ENCODE measurements around the gene LGALS1.
A peak's percentile ranks its signal among the peaks of the same experiment; 100 is the strongest.

The LGALS1 gene

DNA sequence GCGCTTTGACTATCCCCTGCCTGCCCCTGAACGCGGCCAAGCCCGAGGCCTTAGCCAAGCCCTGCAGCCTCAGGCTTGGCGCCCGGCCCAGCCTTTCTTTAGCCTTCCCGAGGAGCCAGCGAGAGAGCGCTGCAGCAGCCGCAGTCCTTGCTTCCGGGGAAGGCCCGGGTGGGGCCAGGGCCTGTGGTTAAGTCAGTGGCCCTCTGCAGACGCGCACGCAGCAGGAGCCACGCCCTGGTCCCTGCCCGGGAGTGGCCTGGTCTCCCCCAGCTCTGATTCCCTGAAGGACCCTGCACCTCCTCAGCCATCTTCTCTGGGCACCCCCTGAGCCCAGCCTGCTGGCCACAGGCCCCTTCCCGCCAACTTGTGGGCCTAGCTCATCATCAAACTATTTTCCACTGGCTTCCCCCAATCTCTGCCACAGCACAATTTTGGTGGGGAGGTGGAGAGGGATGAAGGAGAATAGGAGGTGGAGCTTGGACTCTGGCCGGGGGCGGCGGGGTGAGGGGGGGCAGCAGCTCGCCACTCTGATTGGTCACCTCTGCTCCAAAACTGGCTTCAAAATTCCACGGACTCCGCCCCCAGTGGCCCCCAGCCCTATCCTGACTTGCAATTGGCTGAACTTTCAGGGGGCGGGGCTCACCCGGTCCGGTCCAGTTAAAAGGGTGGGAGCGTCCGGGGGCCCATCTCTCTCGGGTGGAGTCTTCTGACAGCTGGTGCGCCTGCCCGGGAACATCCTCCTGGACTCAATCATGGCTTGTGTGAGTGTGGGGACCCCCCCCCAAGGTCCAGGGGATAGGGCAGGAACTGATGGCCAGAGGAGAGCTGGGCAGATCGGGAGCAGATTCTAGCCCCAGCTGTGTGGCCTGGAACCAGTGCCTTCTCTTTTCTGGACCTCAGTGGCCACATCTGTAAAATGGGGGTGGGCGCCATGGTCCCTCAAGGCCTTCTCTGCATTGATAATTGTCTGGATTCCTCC, at the start of gene LGALS1:
LGALS1 (plus strand) TSS at position 686 of the 979 bp plus-strand sequence; CDS start at position 753, 67 bp downstream.
- DNase-seq (ENCODE audit: low spot score): peak; percentile 59

DNA sequence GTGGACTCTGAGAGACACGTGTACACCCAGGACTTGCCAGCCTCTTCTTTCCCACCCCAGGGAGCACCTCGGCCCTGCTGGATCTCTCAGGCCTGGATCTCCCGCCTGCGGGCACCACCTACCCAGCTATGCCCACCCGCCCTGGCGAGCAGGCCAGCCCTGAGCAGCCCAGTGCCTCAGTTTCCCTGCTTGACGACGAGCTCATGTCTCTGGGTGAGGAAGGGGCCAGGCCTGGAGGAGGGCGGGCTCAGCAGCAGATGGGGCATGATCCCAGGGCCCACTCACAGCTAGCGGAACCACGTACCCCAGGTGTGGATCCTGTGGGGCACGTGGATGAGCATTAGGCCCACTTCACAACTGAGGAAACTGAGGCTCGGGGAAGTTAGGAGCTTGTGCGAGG, 49.7 kb upstream of the LGALS1 start:
- DNase-seq (ENCODE audit: low spot score): no peak

DNA sequence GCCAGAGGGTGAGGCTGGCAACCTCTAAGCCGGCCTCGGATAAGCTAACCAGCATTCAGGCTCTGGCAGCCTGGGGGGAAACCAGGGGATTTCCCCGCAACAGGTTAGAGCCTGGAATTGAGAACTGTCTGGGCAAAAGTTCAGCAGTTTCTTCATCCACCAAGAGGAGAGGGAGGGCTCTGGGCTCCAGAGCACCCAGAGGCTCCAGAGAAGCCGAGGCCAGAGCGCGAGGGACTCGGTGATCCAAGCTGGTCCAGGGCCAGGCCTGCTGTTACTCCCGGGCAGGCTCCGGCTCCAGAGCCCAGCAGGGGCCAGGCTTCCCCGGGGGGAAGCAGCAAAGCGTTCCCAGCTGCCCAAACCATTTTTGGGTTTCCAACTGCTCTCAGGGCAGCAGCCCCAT, 49.3 kb upstream of the LGALS1 start:
- DNase-seq (ENCODE audit: low spot score): peak; percentile 81

DNA sequence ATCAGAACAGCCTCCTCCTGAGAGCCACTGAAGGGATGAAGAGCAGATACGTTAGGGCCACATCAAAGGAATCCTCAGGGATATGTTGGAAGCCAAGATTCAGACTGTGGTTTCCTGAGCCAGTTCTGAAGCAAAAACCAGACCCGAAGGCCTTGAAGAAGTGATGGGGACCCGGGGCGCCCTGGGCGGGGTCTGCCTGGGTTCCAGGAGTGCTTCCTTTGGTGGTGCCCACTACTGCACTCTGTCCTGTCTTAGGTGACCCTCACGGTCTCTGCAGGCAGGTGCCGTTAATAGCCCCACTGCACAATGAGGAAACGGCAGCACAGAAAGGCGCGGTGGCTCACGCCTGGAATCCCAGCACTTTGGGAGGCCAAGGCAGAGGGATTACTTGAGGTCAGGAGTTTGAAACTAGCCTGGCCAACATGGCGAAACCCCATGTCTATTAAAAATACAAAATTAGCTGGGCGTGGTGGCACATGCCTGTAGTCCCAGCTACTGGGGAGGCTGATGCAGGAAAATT, 48.8 kb upstream of the LGALS1 start:
- DNase-seq (ENCODE audit: low spot score): no peak

DNA sequence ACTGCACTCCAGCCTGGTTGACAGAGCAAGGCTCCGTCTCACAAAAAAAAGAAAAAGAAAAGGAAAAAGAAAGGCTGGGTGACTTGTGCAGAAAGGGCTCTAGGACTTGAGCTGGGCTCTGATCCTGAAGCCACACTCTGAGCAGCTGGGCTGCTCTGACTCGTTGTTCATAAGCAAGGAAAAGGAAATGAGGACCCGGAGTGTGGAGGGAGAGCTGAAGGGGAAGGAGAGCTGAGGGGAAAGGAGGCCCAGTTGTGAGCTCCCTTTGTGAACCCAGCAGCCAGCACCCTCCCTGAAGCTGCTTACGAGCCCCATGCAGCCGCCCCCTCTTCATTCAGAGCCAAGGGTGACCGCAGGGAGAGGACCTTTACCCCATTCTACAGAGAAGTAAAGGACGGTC, 48.3 kb upstream of the LGALS1 start:
- no peak for DNase-seq (ENCODE audit: low spot score)

DNA sequence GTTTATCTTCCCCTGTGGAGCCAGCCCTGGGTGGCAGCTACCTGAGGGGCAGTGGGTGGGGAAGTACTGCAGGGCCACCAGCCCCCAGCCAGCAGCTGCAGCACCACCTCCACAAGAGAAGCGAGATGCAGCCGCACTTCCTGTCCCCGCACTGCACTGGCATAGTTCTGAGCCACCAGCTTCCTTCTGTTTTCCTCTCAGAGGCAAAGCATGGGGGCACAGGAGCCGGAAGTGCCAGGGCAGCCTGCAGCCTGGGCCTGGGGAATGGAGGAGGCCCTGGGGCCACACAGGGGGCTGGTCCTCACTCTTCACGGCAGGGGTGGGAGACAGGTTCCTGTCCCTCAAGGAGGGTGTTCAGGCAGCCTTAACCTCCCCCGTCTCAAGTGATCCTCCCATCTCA, 47.9 kb upstream of the LGALS1 start:
- DNase-seq (ENCODE audit: low spot score): no peak

DNA sequence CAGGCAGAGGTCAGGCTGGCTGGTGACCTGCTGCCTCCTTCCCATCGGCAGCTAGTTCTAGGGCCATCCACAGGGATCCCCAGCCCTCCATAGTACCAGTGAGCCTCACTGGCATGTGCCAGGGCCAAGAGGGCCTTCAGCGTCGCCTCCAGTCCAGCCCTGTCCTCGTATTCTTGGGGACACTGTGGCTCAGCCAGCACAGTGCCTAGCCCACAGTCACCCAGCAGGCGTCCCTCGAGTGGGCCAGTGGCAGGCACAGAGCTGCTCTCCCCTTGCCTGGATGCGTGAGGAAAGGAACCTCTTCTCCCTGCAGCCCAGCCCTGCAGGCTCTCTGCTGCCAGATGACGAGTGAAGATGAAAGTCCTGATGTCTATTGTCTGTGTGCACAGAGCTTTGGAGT, 46.6 kb upstream of the LGALS1 start:
- no peak for DNase-seq (ENCODE audit: low spot score)

DNA sequence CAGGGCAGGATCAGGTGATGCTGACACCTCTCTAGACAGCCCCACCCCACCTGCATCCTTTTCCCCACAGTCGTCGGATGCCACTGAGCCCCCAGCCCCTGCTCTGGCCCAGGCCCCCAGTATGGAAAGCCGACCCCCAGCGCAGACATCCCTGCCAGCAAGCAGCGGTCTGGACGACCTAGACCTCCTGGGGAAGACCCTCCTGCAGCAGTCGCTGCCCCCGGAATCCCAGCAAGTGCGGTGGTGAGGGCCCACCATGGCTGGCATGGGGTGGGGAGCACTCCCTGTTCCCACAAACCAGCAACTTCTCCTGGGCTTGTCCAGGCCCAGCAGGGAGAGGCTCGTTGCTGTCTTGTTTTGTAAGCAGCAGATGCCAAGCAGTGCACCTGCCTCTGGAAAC, 45.5 kb upstream of the LGALS1 start:
- no peak for DNase-seq (ENCODE audit: low spot score)

DNA sequence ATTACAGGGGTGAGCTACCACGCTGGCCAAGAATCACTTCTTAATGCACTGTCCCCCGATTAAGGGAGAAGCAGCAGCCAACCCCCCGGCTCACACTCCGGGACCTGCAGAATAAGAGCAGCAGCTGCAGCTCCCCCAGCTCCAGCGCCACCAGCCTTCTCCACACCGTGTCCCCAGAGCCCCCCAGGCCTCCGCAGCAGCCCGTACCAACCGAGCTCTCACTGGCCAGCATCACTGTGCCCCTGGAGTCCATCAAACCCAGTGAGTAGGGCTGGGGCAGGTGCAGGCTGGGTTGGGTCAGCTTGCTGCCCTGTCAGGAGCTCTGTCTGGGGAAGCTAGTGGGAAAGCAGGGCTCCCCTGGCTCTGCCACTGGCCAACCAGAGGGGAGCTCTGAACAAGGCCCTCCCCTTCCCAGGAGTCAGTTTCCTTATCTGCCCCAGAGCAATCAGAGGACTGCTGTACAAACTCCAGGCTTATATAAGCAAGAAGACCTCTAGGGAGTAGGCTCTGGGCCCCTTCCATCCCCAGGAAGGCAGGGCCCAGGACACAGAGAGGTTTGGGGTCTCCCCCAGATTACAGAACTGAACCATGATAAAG, 44.5 kb upstream of the LGALS1 start:
- DNase-seq (ENCODE audit: low spot score): peak; percentile 69

DNA sequence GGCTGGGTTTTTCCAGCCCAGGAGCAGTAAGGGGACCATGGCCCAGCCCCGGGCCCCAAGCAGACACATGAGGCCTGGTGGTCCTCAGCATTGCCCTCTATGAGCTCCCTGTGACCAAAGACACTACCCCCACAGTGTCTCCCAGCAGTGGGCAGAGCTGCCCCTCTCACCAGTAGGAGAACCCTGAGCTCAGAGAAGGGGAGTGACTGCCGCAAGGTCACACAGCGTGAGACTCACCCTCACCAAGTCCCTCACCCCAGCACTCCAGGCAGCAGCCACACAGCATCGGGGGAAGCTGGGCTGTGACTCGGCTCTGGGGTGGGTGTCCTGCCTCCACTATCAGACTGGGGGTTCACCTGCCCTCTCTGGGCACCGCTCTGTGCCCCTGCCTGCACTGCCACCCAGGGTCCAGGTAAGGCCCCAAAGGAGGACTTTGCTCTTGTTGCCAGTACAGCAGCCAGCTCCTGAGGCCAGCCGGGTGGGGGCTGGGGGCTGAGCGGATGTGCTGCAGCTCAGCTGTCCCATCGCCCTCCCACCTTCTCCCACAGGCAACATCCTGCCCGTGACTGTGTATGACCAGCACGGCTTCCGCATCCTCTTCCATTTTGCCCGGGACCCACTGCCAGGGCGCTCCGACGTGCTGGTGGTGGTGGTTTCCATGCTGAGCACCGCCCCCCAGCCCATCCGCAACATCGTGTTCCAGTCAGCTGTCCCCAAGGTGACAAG, 43.8 kb upstream of the LGALS1 start:
- DNase-seq (ENCODE audit: low spot score): no peak

DNA sequence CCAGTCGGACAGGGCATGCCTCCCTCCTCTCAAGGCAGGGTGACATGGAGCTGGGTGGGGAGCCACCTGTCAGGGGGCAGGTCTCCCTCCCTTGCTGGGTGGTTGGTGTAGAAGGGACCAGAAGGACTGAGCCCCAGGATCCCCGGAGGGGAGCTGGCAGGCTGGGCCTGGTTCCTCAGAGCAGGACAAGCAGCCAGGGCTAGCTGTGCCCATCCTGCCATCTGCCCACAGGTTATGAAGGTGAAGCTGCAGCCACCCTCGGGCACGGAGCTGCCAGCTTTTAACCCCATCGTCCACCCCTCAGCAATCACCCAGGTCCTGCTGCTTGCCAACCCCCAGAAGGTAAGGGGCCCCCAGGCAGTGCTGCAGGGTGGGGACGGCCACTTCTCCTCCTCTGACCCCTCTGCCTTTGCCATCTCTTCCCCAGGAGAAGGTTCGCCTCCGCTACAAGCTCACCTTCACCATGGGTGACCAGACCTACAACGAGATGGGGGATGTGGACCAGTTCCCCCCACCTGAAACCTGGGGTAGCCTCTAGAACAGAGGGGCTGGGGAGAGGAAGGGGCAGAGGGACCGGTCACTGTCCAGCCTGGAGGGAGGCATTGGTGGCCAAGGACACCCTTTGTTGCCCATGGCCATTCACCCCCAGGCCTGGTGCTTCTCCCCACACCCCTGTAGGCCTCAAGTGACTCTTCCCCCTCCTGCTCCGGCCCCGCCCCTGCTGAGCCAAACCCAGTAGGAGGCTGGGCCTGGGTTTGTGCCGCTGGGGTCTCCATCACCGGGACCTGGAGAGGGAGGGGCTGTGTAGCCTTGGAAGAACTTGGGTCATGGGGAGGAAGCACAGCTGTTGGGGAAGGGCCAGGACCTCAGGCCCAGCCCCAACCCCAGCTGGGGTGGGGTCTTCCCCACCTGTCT, 43.0 kb upstream of the LGALS1 start:
- DNase-seq (ENCODE audit: low spot score): no peak

DNA sequence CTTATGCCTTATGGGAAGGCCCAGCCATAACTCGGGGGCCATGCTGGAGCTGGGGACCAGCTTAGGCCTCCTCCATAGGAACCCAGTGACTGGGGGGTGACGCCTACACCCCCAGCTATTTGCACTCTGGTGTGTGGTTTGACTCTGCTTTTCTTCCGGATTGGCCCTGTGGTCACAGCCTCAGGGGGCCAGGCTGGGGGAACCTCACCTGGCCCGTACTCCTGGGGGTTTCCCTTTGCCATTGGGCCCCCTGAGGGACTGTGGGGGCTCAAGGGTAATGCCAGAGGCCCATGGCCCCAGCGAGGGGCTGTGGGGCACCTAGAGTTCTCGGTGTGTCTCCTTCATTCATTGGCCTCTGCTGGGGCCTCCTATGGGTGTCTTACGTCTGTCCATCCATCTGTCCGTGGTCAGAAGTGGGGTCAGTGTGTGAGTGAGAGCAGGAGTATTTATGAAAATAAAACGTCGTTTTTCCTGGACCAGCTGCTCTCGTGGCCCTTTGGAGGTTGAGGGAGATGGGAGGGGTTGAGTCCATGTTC, 42.3 kb upstream of the LGALS1 start:
- DNase-seq (ENCODE audit: low spot score): no peak

DNA sequence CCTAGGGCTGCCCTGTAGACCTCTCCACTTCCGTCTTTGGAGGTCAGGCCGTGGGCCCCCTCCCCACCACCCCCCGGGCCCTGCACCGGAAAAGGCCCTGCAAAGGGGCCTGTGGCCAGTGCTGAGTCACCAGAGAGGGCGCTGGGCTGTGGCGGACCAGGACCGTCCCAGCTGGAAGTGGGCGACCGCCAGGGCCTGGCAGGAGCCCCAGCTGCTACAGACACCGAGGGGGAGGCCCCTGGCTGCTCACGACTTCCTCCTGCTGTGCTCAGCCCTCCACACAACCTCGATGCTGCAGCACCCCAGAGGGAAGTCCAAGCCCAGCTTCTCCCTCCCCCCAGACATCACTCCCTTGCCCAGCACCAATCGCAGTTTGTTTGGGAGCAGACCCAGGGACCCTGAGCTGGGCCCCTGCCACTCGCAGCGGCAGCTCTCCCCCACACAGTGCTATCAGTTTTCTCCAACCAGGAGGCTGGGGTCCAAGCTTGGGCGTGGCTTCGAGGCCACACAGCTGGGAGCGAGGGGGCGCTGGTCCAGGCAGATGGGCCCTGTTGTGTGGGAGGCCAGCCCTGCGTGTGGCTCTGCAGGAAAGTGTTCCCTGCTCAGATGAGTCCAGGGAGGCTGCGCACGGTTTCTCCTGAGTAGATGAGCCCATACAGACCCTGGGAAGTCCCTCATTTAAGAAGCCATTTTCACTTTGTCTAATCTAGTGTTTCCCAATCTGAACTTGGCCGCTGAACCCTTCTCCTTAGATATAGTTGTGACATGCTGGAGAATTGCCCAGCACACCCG, 41.6 kb upstream of the LGALS1 start:
- peak; percentile 78 for DNase-seq (ENCODE audit: low spot score)

DNA sequence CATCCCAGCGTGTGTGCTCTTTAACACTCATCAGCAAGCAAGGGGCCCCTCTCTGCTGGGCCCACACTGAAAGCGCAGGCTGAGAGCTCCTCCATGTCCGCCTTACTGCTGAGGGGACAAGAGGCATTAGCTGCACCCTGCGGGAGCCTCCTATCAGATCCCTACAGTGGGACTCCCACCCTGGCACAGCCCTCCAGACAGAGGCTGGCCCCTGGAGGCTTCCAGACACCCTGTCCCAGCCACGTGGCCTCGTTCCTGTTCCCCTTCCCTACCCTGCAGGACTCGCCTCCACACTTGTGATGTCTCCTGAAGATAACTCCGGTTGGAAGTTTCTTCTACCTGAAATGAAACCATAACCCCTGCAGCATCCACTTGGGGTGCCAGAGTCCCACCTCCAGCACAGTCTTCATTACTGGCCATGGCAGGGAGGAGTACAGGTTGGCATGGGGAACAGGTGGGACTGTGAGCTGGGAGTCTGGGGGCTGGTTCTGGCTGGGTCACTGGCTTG, 41.0 kb upstream of the LGALS1 start:
- no peak for DNase-seq (ENCODE audit: low spot score)

DNA sequence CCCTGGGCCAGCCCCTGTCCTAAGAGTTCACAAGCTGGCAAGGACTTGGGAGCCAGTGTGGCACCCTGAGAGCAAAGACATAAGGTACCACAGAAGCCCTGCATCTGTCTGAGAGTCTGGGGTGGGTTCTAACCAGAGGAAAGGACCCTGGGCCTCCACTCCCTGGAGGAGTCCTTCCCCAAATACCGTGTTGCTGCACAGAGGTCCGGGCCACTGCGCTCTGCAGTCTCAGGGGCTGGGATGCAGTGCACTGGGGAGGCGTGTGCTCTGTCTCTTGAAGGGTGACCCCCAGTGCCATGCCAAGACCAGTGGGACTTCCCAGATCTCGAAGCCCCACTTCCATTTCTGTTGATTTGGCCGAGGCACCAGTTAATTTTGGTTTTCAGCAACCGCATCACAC, 40.3 kb upstream of the LGALS1 start:
- no peak for DNase-seq (ENCODE audit: low spot score)

DNA sequence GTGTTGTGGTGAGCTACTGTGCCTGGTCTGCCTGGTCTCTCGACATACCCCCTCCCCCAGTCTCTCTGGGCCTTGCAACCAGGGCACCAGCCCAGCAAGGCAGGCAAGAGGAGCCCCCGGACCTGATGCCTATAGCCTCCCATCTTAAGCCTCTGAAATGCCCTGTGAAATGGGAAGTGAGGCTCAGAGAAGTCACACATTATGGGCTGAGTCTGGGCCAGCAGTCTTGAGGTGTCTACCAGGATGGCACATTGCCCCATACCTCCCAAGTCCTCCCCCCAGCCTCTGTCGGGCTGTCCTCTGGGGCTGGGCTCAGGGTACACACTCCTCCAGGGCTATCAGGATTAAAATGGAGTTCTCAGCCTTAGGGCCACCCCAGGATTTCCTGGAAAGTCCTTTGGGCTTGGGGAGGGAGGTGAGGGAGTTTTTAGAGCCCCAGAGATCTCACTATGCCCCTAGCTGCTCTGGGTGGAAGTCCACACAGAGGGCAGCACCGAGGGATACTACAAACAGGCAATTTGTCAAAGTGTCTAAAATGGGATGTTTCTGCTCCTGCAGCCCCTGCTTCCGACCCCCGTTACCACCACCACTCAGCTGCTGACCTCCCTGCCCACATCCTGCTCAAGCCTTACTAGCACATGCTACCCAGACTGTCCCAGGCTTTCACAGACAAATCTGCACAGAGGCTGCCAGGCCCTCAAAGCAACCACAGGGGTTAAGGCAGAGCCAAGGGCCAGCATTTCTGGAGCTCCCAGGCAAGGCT, 39.1 kb upstream of the LGALS1 start:
- DNase-seq (ENCODE audit: low spot score): no peak

DNA sequence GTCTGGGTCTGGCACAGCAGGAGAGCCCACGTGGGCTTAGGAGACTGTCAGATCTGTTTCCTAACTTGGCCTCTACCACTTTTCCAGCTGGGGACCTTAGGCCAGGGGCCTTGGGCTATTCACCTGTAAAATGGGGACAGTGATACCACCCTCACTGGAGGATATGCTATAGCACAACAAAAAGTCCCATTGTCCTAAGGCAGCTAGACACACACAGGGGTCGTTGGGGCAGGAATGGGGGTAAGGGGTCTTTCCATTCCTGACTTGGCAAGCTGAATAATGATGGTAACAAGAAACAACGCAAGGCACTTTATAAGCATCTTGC, 38.5 kb upstream of the LGALS1 start:
- no peak for DNase-seq (ENCODE audit: low spot score)

DNA sequence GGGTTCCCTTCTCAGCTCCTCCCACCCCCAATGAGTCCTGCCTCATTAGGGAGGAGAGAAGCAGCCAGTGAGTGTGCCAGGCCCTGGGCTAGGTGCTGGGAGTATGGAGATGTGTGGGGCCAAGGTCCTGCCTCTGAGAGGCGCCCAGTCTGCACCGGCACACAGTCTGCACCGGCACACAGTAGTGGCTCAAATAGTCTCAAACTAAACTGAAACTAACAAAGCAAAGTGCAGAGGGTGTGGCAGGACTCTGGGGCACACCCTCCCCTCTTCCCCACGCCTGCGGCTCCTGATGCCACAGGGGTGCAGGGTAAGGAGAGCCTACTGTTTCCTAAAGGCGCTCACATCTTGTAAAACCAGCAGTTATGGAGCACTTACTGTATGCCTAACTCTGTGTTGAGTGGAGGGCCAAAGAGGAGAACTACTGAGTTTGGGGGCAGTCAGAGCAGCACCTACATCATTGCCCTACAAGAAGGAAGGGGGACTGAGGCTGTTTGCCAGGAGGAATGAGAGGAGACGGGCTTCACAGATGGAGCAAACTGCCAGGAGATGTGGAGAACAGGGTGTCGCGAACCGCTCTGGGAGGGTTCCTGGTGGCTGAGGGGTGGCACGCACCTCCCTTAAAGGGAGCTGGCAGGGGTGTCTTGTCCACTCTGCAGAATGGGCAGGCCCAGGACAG, 36.9 kb upstream of the LGALS1 start:
- DNase-seq (ENCODE audit: low spot score): peak; percentile 64

Measured in HuH-7 (cell line).